ENCODE measurements around the gene SMARCD1. TPM values are rescaled to one million over a fixed set of nuclear protein-coding genes. Genes with fewer than 3 reads are reported as not detected.

Gene SMARCD1
- total RNA-seq, 1 experiment from 2014 or later: 152 TPM

DNA sequence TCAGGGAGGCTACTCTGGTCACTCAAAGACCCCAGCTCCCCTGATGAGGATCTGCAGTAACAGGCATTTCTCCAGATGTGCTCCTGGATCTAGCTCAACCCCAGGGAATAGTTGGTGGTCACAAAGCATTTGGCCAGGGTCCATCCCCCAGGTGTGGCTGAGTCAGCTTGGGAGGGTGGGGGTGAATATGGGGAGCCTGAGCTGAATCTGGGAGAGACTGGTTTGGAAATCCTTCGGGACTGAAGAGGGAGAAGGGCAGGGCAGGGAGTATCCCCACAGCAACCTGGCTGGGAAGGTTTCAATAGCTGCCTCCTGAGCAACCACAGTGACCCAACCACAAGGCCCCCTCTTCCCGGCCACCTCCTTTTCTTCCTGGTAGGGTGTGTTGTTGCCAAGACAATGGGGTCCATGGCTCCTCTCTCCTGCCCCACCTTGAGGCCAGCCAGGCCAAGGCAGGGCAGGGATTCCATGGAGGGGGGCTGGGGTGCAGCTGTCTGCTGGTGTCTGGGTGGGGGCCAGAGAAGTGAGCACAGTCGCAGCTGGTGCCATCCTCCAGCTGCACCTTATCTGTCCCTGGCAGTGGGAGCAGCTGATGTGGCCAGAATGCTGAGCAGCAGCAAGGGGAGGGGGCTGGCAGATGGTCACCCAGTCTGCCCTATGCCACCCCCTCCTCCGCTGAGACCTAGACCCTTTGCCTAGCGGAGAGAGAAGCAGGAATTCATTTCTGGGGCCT lies 22.2 kb upstream of the SMARCD1 start:
- no peak overlapping the region for H3K27ac ChIP-seq (ENCODE audit: insufficient read length, low read depth, low read length)
- no peaks in the 10 kb centered on the region for H3K23me2 ChIP-seq (ENCODE audit: insufficient read length, low read depth, low read length, poor library complexity, severe bottlenecking)
- H3K14ac ChIP-seq (ENCODE audit: insufficient read depth, low read length): no peak overlapping the region
- no peaks in the 10 kb centered on the region; the same call in 1 of the 2 replicates for H3K4me1 ChIP-seq (ENCODE audit: insufficient read depth, low read length)
- no peak overlapping the region for H3K4ac ChIP-seq (ENCODE audit: low read depth, low read length)
- no peak overlapping the region for H4K5ac ChIP-seq (ENCODE audit: insufficient read length, low read depth, low read length)
- H3K23ac ChIP-seq (ENCODE audit: insufficient read length, low read depth, low read length): no peak overlapping the region
- no peak overlapping the region for H2BK5ac ChIP-seq (ENCODE audit: insufficient read length, low read length)
- TF ChIP-seq, protein P1, sequence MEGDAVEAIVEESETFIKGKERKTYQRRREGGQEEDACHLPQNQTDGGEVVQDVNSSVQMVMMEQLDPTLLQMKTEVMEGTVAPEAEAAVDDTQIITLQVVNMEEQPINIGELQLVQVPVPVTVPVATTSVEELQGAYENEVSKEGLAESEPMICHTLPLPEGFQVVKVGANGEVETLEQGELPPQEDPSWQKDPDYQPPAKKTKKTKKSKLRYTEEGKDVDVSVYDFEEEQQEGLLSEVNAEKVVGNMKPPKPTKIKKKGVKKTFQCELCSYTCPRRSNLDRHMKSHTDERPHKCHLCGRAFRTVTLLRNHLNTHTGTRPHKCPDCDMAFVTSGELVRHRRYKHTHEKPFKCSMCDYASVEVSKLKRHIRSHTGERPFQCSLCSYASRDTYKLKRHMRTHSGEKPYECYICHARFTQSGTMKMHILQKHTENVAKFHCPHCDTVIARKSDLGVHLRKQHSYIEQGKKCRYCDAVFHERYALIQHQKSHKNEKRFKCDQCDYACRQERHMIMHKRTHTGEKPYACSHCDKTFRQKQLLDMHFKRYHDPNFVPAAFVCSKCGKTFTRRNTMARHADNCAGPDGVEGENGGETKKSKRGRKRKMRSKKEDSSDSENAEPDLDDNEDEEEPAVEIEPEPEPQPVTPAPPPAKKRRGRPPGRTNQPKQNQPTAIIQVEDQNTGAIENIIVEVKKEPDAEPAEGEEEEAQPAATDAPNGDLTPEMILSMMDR (conservative IDR thresholded peaks at IDR 0.05): no peak
- no peak overlapping the region for H3K27ac Mint-ChIP-seq
- H2BK15ac ChIP-seq (ENCODE audit: low read depth, low read length): no peak overlapping the region
- no peaks in the 10 kb centered on the region for H3K79me2 ChIP-seq (ENCODE audit: insufficient read depth, low read length)
- no peaks in the 10 kb centered on the region for H3K36me3 Mint-ChIP-seq (ENCODE audit: insufficient read depth in 1 of 3, low read depth in 3 of 3)
- no peak overlapping the region for H2BK20ac ChIP-seq (ENCODE audit: low read depth, low read length, poor library complexity, severe bottlenecking)
- no peaks in the 10 kb centered on the region for H3K9me3 ChIP-seq (ENCODE audit: control insufficient read depth, low read depth, low read length)
- no peak overlapping the region for H3K4me2 ChIP-seq (ENCODE audit: insufficient read depth, insufficient read length, low read length)
- no peak overlapping the region for H3K4me3 Mint-ChIP-seq
- no peaks in the 10 kb centered on the region for H3K9me3 Mint-ChIP-seq
- H4K20me1 ChIP-seq (ENCODE audit: control insufficient read depth, insufficient read depth, insufficient read length): no peaks in the 10 kb centered on the region
- H3K56ac ChIP-seq (ENCODE audit: insufficient read length, low read depth, low read length): no peak overlapping the region
- H2AFZ ChIP-seq (ENCODE audit: low read length): no peak overlapping the region
- H2BK120ac ChIP-seq (ENCODE audit: low read depth, low read length, poor library complexity, severe bottlenecking): no peak overlapping the region
- H3K27me3 ChIP-seq (ENCODE audit: insufficient read depth, low read length): peaks cover 19% of the 10 kb centered on the region; the same call in 1 of the 2 replicates
- H4K91ac ChIP-seq (ENCODE audit: insufficient read length, low read depth, low read length): no peak overlapping the region
- DNase-seq: no peak
- no peak overlapping the region for H3K9ac ChIP-seq (ENCODE audit: extremely low read depth, insufficient read length, low read length)
- no peak overlapping the region for H3T11ph ChIP-seq (ENCODE audit: low read length)
- H4K8ac ChIP-seq (replicated peaks; ENCODE audit: insufficient read length, low read depth, low read length): no peak overlapping the region
- H3K27me3 Mint-ChIP-seq (ENCODE audit: low read depth): peaks cover 63% of the 10 kb centered on the region
- H2BK12ac ChIP-seq (ENCODE audit: insufficient read length, low read depth, low read length): no peak overlapping the region
- WGBS (ENCODE audit: extremely low coverage, insufficient read length, low lambda C conversion rate): no CpG with 5 or more reads among the region's 5 CpGs
- no peaks in the 10 kb centered on the region for H3K79me1 ChIP-seq (ENCODE audit: insufficient read depth, low read depth, low read length, poor library complexity, severe bottlenecking)
- peaks cover 0 to 6% of the 10 kb centered on the region in 2 experiments; a peak in 2 of 4 replicates for H3K4me1 Mint-ChIP-seq
- no peak overlapping the region for H2AK5ac ChIP-seq (ENCODE audit: insufficient read length, low read length)
- H3K18ac ChIP-seq (ENCODE audit: insufficient read length, low read depth, low read length): no peak overlapping the region

Data from H9 (cell line).